CD4-positive, alpha-beta T cell (primary cell): ENCODE measurements around the gene DEGS2. TPM values are rescaled to one million over a fixed set of nuclear protein-coding genes. Genes with fewer than 3 reads are reported as not detected.

Experiments used
- ATAC-seq: fragments of 200-7000 bp; cut with Tn5 transposase; one replicate; pipeline ENCODE4 v1.10.0; 2022; ENCODE audit warnings: mild to moderate bottlenecking; ENCODE audit not compliant: poor library complexity
- CTCF ChIA-PET: fragments of 350-600 bp; sonication (Branson Sonifier 250); formaldehyde crosslinking; loops from one replicate; lab custom pipeline; 2021; ENCODE audit warnings: antibody characterized with exemption, inconsistent platforms; lab: Charles Lee
- POLR2A ChIA-PET: fragments of 350-600 bp; sonication (Branson Sonifier 250); formaldehyde crosslinking; loops from one replicate; lab custom pipeline; 2021; ENCODE audit warnings: antibody characterized with exemption, inconsistent platforms; lab: Charles Lee
- DNase-seq, 14 experiments: peaks; one replicate each; pipeline ENCODE4 v3.0.0-alpha.2; 2013 to 2020; ENCODE audit warnings: mixed read lengths in 2 of 14
- H3K27ac ChIP-seq, 2 donors: one replicate each; pipeline versions ENCODE4 v1.5.1 to v1.7.0; 2013; ENCODE audit warnings: low read length in 2 of 2, low read depth in 1 of 2, mild to moderate bottlenecking in 1 of 2
- H3K27me3 ChIP-seq, 2 experiments: 1 replicate in 1 of 2; 2 replicates in 1 of 2; pipeline versions ENCODE4 v1.6.1 to v1.7.0; 2013; ENCODE audit warnings: low read length in 2 of 2, control low read depth in 1 of 2, mild to moderate bottlenecking in 1 of 2, moderate library complexity in 1 of 2; ENCODE audit not compliant: insufficient read depth in 2 of 2, control insufficient read depth in 1 of 2
- H3K36me3 ChIP-seq: one replicate; pipeline ENCODE4 v1.6.1; 2013; ENCODE audit warnings: low read length, control low read depth; ENCODE audit not compliant: insufficient read depth
- H3K4me1 ChIP-seq: one replicate; pipeline ENCODE4 v1.6.1; 2013; ENCODE audit warnings: low read length, control low read depth; ENCODE audit not compliant: insufficient read depth
- H3K4me3 ChIP-seq: one replicate; pipeline ENCODE4 v1.5.1; 2013; ENCODE audit warnings: mild to moderate bottlenecking, low read length, moderate library complexity
- H3K9me3 ChIP-seq, 2 experiments: 1 replicate in 1 of 2; 2 replicates in 1 of 2; pipeline versions ENCODE4 v1.6.1 to v1.7.0; 2013; ENCODE audit warnings: low read length in 2 of 2, mild to moderate bottlenecking in 2 of 2, control low read depth in 1 of 2, moderate library complexity in 1 of 2; ENCODE audit not compliant: control insufficient read depth in 1 of 2, insufficient read depth in 1 of 2
- H3K27ac Mint-ChIP-seq: one replicate; pipeline ENCODE4 v1.8.0; 2020; ENCODE audit warnings: mixed read lengths
- H3K27me3 Mint-ChIP-seq: one replicate; pipeline ENCODE4 v1.8.0; 2021; ENCODE audit warnings: mixed read lengths
- H3K36me3 Mint-ChIP-seq: one replicate; pipeline ENCODE4 v1.8.0; 2021; ENCODE audit warnings: low read depth, mixed read lengths
- H3K4me1 Mint-ChIP-seq: one replicate; pipeline ENCODE4 v1.8.0; 2021; ENCODE audit warnings: low read depth, mixed read lengths
- H3K4me3 Mint-ChIP-seq: one replicate; pipeline ENCODE4 v1.8.0; 2020; ENCODE audit warnings: mild to moderate bottlenecking, mixed read lengths
- H3K9me3 Mint-ChIP-seq: one replicate; pipeline ENCODE4 v1.8.0; 2020; ENCODE audit warnings: mixed read lengths
- intact Hi-C, 2 experiments: fragments of 100-400 bp; cut with DNase I in 1 of 2; cut with micrococcal nuclease in 1 of 2; formaldehyde crosslinking; loops; one replicate each; pipeline versions ENCODE4 v1.15.1 to v1.9.0; 2023 to 2025; cut with DNase I, micrococcal nuclease
- total RNA-seq, 174 experiments: library from RNA in 2 of 174; stranded (reverse) in 2 of 174; gene quantifications; one replicate each; pipeline ENCODE4 v1.2.3 and lab custom pipeline; 2021 to 2026
- TF ChIP-seq, protein P1 (sequence below): fragments of 200-600 bp; IDR thresholded peaks from one replicate; pipeline ENCODE4 v1.8.0; 2022; ENCODE audit warnings: antibody characterized with exemption, mild to moderate bottlenecking

DEGS2 gene
- total RNA-seq, 2 experiments from 2014 or later, result 0.11 TPM; not detected in 1

DNA sequence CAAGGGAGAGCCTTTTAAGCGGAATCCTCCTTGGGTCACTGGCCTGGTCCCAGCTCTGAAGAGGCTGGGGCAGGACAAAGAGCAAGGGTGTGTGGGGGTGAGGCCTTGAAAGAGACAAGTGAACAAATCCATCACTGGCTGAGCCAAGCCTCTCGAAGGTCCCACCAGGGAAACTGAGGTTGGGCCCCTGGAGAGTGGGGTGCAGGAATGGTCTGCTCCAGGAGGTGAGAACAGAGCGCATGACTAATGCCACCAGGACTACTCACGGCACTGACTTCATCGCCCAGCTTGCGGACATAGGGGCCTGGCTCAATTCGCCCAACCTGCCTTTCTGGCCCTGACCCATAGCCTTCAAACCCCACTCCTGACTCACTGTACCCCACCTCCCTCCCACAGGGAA, 19.2 kb upstream of the DEGS2 start:
- ChIA-PET CTCF (no interaction called here), POLR2A (no interaction called here)
- Mint-ChIP-seq H3K36me3 (no peaks in the 10 kb centered on the region), H3K27ac (no peak overlapping the region), H3K4me3 (no peak overlapping the region), H3K9me3 (no peaks in the 10 kb centered on the region), H3K27me3 (no peaks in the 10 kb centered on the region), H3K4me1 (no peaks in the 10 kb centered on the region)
- Histone ChIP-seq H3K27me3 (no peaks in the 10 kb centered on the region), H3K4me3 (no peak overlapping the region), H3K4me1 (no peaks in the 10 kb centered on the region), H3K9me3 (no peaks in the 10 kb centered on the region), H3K36me3 (no peaks in the 10 kb centered on the region), H3K27ac (no peak overlapping the region)
- TF ChIP-seq, protein P1, sequence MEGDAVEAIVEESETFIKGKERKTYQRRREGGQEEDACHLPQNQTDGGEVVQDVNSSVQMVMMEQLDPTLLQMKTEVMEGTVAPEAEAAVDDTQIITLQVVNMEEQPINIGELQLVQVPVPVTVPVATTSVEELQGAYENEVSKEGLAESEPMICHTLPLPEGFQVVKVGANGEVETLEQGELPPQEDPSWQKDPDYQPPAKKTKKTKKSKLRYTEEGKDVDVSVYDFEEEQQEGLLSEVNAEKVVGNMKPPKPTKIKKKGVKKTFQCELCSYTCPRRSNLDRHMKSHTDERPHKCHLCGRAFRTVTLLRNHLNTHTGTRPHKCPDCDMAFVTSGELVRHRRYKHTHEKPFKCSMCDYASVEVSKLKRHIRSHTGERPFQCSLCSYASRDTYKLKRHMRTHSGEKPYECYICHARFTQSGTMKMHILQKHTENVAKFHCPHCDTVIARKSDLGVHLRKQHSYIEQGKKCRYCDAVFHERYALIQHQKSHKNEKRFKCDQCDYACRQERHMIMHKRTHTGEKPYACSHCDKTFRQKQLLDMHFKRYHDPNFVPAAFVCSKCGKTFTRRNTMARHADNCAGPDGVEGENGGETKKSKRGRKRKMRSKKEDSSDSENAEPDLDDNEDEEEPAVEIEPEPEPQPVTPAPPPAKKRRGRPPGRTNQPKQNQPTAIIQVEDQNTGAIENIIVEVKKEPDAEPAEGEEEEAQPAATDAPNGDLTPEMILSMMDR, result no peak
- intact Hi-C loops, result no loop called here
- no peak for ATAC-seq
- no peak for DNase-seq

DNA sequence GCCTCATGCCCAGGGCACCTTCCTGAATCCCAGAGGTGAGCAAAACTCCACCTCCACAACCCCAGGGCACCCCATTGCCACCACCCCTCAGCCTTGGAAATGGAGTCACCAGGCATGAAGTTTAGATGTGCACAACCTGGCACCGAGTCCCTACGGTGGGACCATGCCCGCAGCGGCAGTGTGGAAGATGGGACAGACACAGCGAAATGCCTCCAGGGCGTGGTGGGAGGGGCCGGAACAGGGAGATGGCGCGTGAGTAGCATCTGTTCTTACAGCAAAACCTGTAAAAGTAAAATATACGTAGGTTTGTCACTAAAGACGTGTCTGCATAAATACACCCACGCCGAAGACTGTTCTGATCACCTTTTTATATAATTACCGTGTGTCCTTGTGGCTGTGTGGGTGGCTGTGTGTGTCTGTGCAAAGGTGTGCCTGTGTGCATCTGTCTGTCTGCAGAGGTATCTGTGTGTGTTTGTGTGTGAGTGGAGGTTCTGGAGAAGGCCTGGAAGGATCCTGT, 17.4 kb upstream of the DEGS2 start:
- H3K4me3 ChIP-seq, result no peak overlapping the region
- no peak for ATAC-seq
- CTCF ChIA-PET, result no interaction called here
- H3K27ac ChIP-seq, result no peak overlapping the region
- H3K9me3 ChIP-seq, result no peaks in the 10 kb centered on the region
- POLR2A ChIA-PET, result no interaction called here
- H3K27ac Mint-ChIP-seq, result no peak overlapping the region
- no peaks in the 10 kb centered on the region for H3K4me1 Mint-ChIP-seq
- no peak for DNase-seq
- H3K4me3 Mint-ChIP-seq, result no peak overlapping the region
- H3K9me3 Mint-ChIP-seq, result no peaks in the 10 kb centered on the region
- TF ChIP-seq, protein P1, result no peak
- no peaks in the 10 kb centered on the region for H3K27me3 Mint-ChIP-seq
- H3K36me3 ChIP-seq, result no peaks in the 10 kb centered on the region
- no peaks in the 10 kb centered on the region for H3K4me1 ChIP-seq
- H3K27me3 ChIP-seq, result no peaks in the 10 kb centered on the region
- intact Hi-C loops, result no loop called here
- no peaks in the 10 kb centered on the region for H3K36me3 Mint-ChIP-seq

DNA sequence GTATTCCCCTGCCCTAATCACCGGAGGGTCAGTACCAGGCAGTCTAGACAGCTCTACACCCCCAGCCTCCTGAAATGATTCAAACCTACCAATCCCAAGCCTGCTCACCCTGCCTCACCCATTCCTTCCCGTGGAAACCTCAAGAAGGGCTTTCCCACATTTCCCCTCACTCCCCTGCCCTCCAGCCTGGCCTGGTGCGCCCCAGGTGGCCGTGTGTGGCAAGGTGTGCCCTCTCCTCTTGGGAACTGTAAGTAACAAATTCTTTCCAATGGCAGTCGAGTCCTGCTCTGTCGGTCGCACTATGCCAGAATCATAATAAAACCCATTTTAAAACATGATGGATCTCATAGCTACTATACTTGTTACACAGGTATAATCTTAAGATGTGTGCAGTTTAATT, 13.9 kb upstream of the DEGS2 start:
- Histone ChIP-seq H3K4me1 (no peaks in the 10 kb centered on the region), H3K9me3 (no peaks in the 10 kb centered on the region), H3K27me3 (peaks cover 0 to 2% of the 10 kb centered on the region in 2 experiments), H3K36me3 (no peaks in the 10 kb centered on the region), H3K4me3 (no peak overlapping the region), H3K27ac (no peak overlapping the region)
- no peaks in the 10 kb centered on the region for H3K4me1 Mint-ChIP-seq
- intact Hi-C loops, result loop anchor here in 1 of 2 experiments (5.0 kb wide), 1 partner anchor 136 kb away; no protein-coding TSS in a partner anchor
- TF ChIP-seq, protein P1, result no peak
- H3K36me3 Mint-ChIP-seq, result no peaks in the 10 kb centered on the region
- ChIA-PET CTCF (no interaction called here), POLR2A (no interaction called here)
- ATAC-seq, result no peak
- H3K4me3 Mint-ChIP-seq, result no peak overlapping the region
- H3K9me3 Mint-ChIP-seq, result no peaks in the 10 kb centered on the region
- no peak for DNase-seq
- H3K27me3 Mint-ChIP-seq, result peaks cover 6% of the 10 kb centered on the region
- no peak overlapping the region for H3K27ac Mint-ChIP-seq
